ENCODE data around the gene BCAS3. TPM values are rescaled to one million over a fixed set of nuclear protein-coding genes. Genes with fewer than 3 reads are reported as not detected.

BCAS3 gene
- total RNA-seq, 1 experiment from 2014 or later: 26.3 TPM

- H3K79me2 ChIP-seq (ENCODE audit: insufficient read depth, low read length): no peaks in the 10 kb centered on the region
- POLR2A ChIA-PET: no interaction called here
- CTCF ChIA-PET: no interaction called here
Observed at GRCh38 chr17:61064087-61064951, 386.7 kb downstream of the BCAS3 start.

More at GRCh38 chr17:61064087-61064951, 386.7 kb downstream of the BCAS3 start:
- no peak overlapping the region for H2AFZ ChIP-seq (ENCODE audit: low read depth, low read length, poor library complexity, severe bottlenecking)
- TF ChIP-seq, protein P1, sequence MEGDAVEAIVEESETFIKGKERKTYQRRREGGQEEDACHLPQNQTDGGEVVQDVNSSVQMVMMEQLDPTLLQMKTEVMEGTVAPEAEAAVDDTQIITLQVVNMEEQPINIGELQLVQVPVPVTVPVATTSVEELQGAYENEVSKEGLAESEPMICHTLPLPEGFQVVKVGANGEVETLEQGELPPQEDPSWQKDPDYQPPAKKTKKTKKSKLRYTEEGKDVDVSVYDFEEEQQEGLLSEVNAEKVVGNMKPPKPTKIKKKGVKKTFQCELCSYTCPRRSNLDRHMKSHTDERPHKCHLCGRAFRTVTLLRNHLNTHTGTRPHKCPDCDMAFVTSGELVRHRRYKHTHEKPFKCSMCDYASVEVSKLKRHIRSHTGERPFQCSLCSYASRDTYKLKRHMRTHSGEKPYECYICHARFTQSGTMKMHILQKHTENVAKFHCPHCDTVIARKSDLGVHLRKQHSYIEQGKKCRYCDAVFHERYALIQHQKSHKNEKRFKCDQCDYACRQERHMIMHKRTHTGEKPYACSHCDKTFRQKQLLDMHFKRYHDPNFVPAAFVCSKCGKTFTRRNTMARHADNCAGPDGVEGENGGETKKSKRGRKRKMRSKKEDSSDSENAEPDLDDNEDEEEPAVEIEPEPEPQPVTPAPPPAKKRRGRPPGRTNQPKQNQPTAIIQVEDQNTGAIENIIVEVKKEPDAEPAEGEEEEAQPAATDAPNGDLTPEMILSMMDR (IDR thresholded peaks at IDR 0.05 in 2 of 3, conservative IDR thresholded peaks at IDR 0.05 in 1 of 3; ENCODE audit: borderline replicate concordance in 1 of 3, insufficient read depth in 1 of 3, low read depth in 2 of 3, low read length in 2 of 3): no peak
- no peak for TF ChIP-seq SIN3A (IDR thresholded peaks at IDR 0.05; ENCODE audit: low read depth)
- no peak for TF ChIP-seq EGR1 (IDR thresholded peaks at IDR 0.05; ENCODE audit: low read depth)
- no peak for TF ChIP-seq RAD21 (IDR thresholded peaks at IDR 0.05; ENCODE audit: low read depth)
- no peak for TF ChIP-seq EZH2phosphoT487 (IDR thresholded peaks at IDR 0.05; ENCODE audit: borderline replicate concordance)
- no peak for TF ChIP-seq JUND (IDR thresholded peaks at IDR 0.05)
- TF ChIP-seq TCF7L2 (IDR thresholded peaks at IDR 0.05; ENCODE audit: borderline replicate concordance, extremely low read depth, insufficient read depth, insufficient read length): no peak
- no peak for TF ChIP-seq CEBPB (IDR thresholded peaks at IDR 0.05; ENCODE audit: low read depth)
- TF ChIP-seq ZNF274 (IDR thresholded peaks at IDR 0.05; ENCODE audit: low read depth, low read length): no peak
- TF ChIP-seq, protein P2, sequence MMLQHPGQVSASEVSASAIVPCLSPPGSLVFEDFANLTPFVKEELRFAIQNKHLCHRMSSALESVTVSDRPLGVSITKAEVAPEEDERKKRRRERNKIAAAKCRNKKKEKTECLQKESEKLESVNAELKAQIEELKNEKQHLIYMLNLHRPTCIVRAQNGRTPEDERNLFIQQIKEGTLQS (IDR thresholded peaks at IDR 0.05): no peak
- no peak for TF ChIP-seq CBX3 (IDR thresholded peaks at IDR 0.05; ENCODE audit: low read depth)
- no peaks in the 10 kb centered on the region for H3K9me2 ChIP-seq (ENCODE audit: insufficient read depth)
- no peak overlapping the region for H3K4me3 ChIP-seq (replicated peaks in 1 of 2; ENCODE audit: low read depth in 1 of 2, low read length in 2 of 2)
- peaks cover 7 to 8% of the 10 kb centered on the region in 2 experiments; a peak in 3 of 4 replicates for H3K4me1 ChIP-seq (ENCODE audit: control insufficient read depth in 1 of 2, insufficient read depth in 2 of 2, low read length in 2 of 2)
- H3K27me3 ChIP-seq (ENCODE audit: insufficient read depth, low read length): no peaks in the 10 kb centered on the region
- RAD21 ChIA-PET (ENCODE audit: low non-redundant PET in 1 of 2, low total read pairs in 2 of 2, uncharacterized antibody in 2 of 2, unreplicated experiment in 2 of 2): no interaction called here
- no peak overlapping the region for H3K27ac ChIP-seq (ENCODE audit: low read depth, low read length)
- no peaks in the 10 kb centered on the region for H3K9me3 ChIP-seq (ENCODE audit: control insufficient read depth in 1 of 2, insufficient read depth in 1 of 2, low read depth in 1 of 2, low read length in 2 of 2)
- H4K20me1 ChIP-seq (ENCODE audit: insufficient read depth): no peaks in the 10 kb centered on the region
- no peaks in the 10 kb centered on the region for H3K36me3 ChIP-seq (ENCODE audit: control insufficient read depth in 1 of 2, insufficient read depth in 2 of 2, low read length in 2 of 2)
- H3K9ac ChIP-seq (ENCODE audit: low read length): no peak overlapping the region
- intact Hi-C loops (cut with micrococcal nuclease): no loop called here
- ATAC-seq (no peak), DNase-seq (ENCODE audit: low read depth, low spot score) (no peak)
- BruUV-seq (replicated peaks): no TSS peak
- no peak overlapping the region for H3K4me2 ChIP-seq (ENCODE audit: low read length)

All from HCT116 (cell line).